NCI-H128 (cell line): ENCODE data around the gene SCN1A.
"Not testable (repeated sequence)": the region's sequence is repeated elsewhere in the genome, so short reads cannot be mapped to it uniquely, and the experiment has no call there.

Experiments used
- DNase-seq: peaks from one replicate; lab custom pipeline; 2025; ENCODE audit not compliant: unreplicated experiment; lab: John Stamatoyannopoulos, UW

Gene SCN1A

DNA sequence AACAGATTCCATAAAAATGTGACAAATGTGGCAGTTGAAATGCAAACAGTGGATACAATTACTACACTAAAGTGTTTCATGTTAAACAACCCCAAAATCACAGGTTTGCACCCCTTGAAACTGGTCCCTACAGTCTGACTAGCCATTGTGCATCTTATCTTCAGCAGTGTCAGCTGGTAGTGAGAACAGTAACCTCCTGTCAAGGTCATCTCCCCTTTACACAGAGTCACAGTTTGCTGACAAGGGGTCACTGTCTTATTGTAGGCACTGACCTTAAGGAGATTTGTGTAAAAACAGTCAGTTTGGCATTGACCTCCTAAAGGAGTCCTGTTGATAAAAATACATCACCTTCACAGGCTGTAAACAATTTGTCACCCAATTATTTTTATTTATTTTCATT lies 137.0 kb downstream of the SCN1A start:
- no peak for DNase-seq

DNA sequence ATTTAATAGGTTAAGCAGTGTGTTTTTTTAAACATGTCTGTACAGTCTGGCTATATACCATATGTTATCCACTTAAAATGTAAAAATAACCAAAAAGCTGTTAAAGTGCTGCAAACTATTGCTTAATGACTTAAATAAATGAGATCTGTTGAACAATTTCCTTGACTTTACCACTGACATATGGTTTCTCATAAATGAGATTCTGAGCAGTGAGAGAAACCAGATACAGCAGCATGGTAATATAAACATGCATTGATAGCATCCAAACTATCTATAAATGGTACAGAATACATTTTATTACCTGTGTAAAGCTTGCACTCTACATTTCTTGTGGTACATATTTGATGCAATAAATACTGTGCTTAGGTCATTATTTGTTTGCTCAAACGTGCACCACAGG lies 138.0 kb downstream of the SCN1A start:
- DNase-seq = no peak

DNA sequence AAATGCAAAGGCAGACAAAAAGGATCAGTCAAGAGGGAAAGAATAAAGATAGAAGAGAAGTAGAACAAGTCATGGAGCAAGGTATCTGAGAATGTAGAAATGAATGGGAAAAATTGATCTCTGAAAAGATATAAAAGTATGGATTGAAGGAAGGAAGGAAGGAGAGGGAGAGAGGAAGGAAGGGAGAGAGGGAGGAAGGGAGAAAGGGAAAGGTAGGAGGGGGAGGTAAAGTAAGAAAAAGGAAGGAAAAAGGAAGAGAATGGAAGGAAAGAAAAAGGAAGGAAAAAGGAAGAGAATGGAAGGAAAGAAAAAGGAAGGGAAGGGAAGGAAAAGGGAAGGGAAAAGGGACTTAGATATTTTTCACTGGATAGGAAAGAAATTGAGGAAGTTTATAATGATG lies 142.7 kb downstream of the SCN1A start:
- no peak for DNase-seq

DNA sequence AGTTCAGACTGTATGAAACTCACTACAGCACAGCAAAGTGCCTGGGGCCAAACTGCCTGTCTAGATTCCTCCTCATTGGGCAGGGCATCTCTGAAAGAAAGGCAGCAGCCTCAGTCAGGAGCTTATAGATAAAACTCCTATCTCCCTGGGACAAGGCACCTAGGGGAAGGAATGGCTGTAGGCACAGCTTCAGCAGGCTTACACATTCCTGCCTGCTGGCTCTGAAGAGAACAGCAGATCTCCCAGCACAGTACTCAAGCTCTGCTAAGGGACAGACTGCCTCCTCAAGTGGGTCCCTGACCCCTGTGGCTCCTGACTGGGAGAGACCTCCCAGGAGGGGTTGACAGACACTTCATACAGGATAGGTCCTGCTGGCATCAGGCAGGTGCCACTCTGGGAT lies 155.7 kb downstream of the SCN1A start:
- DNase-seq = not testable (repeated sequence)

DNA sequence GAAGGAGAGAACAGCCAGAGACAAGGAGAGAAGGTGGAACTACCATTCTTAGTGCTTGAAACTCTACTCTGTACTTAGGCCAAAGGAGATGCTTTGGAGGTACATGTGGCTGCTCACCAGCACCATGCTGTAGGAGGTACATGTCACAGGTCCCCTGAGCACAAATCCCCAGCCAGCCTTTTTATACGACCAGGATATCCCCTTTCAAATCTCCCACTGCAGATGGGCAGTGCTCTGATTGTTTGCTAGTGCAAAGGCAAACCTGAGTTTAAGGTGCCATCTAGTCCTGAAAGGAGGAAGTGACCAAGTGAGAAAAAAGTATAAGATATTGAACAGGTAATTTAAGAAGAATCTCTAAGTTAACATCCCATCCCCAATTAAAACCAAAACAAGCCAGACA lies 157.2 kb downstream of the SCN1A start:
- DNase-seq = no peak

DNA sequence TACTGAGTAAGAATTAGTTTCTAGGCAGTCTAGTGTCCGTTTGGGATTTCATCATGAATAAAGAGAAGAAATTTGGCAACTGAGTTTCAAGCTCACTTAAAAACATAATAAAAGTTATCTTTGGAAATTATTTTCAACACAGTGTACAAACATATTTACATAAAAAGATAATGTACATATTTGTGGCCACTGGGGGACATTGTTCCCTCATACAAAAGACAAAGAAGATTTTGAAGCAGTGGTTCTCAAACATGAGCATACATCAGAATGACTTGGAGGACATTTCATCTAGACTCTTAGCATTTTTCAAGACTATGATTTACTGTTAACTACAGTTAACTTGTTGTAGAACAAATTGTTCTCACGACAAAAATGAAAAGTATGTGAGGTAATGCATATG lies 158.6 kb downstream of the SCN1A start:
- no peak for DNase-seq

DNA sequence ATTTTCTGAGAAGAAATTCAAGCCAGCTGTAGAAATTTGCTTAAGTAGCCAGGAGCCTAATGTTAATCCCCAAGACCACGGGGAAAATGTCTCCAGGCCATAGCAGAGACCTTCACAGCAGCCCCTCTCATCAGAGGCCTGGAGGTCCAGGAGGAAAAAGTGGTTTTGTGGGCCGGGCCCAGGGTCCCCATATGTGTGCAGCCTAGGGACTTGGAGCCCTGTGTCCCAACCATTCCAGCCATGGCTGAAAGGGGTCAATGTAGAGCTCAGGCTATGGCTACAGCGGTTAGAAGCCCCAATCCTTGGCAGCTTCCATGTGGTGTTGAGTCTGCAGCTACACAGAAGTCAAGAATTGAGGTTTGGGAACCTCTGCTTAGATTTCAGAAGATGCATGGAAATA lies 160.1 kb downstream of the SCN1A start:
- DNase-seq = no peak

DNA sequence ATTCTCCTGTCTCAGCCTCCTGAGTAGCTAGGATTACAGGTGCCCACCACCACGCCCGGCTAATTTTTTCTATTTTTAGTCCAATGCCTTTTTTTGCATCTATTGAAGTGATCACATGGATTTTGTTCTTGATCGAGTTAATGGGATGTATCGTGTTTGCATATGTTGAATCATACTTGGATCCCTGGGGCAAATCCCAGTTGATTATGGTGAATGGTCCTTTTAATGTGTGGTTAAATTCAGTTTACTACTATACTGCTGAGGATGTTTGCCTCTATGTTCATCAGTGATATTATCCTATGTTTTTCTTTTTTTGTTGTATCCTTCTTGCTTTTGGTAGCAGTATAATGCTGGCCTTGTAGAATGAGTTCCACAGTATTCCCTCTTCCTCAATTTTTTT lies 166.0 kb downstream of the SCN1A start:
- DNase-seq = no peak

DNA sequence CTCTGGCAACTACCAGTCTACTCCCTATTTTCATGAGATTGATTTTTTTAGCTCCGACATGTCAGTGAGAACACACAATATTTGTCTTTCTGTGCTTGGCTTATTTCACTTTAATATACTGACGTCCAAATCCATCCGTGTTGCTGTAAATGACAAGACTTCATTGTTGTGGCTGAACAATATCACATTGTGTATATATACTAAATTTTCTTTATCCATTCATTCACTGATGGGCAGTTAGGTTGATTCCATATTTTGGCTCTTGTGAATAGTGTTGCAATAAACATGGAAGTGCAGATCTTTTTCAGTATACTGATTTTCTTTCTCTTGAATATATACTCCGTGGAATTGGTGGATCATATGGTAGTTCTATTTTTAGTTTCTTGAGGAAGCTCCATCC lies 168.4 kb downstream of the SCN1A start:
- DNase-seq = no peak

DNA sequence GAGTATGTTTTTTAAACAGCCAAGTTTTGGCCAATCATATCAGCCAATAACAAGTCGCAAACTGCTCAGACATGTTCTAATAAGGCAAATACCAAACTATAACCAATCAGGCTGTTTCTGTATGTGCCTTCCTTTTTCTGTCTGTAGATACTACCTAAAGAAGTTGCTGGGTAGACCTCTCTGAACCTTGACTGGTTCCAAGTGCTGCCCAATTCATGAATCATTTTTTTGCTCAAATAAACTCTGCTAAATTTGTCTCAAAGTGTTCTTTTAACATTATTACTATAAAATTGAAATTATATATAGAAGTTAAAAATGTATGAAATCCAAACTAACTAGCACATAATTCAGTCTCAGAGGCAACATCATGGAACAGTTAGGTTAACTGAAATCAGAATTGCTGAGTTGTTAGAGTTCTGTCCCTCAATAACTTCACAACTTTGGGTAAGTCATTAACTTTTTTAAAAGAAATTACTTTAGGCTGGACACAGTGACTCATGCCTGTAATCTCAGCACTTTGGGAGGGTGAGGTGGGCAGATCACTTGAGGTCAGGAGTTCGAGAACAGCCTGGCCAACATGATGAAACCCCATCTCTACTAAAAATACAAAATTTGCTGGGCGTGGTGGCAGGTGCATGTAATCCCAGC lies 169.4 kb downstream of the SCN1A start:
- no peak for DNase-seq

DNA sequence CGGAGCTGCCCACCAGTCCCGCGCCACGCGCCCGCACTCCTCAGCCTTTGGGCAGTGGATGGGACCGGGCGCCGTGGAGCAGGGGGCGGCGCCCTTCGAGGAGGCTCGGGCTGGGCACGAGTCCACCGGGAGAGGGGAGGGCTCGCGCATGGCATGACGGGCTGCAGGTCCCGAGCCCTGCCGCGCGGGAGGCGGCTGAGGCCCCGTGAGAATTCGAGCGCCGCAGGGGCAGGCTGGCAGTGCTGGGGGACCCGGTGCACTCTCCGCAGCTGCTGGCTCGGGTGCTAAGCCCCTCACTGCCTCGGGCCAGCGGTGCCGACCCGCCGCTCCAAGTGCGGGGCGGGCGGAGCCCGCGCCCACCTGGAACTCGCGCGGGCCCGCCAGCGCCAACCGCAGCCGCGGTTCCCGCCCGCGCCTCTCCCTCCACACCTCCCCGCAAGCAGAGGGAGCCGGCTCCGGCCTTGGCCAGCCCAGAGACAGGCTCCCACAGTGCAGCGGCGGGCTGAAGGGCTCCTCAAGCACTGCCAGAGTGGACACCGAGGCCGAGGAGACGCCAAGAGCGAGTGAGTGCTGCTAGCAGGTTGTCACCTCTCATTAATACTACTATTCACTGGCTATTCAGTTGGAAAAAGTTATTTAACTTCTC lies 170.7 kb downstream of the SCN1A start:
- DNase-seq = no peak

DNA sequence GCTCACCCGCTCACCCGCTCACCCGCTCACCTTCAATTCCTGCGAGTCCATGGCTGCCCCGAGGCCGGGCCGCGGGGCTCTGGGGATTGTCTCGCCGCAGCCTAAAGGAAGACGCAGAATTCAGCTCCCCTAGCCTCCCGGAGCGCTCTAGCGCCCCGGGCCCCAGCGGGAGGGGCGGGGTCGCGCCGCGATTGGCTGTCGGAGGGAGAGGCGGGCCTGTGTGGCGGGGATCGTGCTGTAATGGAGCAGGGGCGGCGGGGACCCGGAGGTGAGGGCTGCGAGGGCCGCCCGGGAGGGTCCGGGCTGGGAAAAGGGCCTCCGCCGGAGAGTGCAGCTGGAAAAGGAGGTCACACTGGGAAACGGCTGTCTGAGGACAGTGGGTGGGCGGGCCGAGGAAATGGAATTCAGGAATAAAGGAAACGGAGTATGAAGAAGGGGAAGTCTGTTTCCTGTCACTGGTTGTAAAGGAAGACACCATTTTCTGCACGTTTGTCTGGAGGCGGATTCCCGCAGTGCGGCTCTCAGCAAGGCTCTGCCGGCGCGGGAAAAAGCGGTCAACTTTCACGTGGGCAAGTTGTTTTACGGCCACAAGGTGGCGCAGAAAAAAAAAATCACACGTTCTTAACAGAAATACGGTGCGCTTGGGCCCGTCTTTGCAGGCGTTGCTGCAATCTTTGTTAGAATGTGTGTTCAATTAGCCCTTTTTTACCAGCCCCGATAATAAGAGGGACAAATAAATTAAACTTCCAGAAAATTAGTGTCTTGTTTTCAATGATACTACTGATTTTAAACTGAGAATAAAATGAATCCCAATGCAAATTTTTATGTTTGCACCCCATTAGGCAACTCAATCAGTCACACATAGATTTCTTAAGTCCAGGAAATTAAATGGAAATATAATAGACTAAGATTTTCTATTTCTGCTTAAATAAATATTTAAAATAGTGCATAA lies 173.9 kb downstream of the SCN1A start, which contains the start of gene TTC21B:
Gene TTC21B, minus strand, starts transcription at position 122 of the 952 bp plus-strand sequence. Its CDS starts 71 bp downstream, at position 51.
- DNase-seq = peak; percentile 74

DNA sequence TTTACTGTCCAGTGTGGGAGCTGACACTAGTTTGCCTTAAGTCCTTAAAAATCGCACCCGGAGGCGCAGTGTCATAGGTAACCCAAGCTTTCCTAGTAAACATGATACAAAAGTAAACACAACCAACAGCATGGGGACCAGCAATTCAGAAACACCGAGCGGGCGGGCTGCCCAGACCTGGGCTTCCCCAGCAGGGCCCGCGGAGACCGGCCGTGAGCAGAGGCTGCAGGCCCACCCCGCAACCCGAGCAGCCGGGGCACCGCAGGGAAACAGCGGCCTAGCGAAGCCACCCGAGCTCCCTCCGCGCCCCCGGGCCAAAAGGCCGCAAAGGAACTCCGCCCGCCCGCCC lies 174.5 kb downstream of the SCN1A start:
- DNase-seq = peak; percentile 55

DNA sequence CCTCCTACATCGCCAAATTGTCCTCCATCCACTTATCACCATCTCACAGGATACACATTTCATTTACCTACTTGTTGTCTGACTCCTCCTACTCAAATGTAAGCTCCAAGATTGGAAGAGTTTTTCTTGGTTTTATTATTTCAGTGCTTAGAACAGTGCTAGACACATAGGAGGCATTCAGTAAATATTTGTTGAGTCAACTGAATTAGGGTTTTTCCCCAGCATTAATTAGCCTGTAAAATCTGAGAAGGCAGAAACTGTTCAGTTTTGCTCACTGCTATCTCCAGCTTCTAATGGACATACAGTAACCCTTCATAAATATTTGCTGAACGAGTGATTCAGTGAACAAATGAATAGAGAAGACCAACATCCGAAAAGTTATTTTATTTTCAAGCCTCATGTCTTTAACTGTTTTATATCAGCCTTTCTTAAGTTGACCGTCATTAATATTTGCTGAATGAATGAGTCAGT lies 175.0 kb downstream of the SCN1A start:
- DNase-seq = no peak

DNA sequence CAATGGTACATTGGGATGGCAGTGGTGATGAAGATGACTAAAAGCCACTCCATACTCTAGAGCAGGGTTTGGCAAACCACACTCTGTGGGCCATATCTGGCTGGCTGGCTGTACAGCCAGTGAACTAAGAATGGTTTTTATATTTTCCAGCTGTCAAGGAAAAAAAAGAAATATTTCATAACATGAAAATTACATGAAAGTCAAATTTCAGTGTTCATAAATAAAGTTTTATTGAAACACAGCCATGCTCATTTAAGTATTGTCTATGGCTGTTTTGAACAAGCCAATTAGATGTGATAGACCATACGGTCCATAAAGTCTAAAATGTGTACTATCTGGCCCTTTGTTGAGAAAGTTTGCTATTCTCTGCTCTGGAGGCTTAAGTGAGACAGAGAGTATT lies 175.7 kb downstream of the SCN1A start:
- DNase-seq = no peak

DNA sequence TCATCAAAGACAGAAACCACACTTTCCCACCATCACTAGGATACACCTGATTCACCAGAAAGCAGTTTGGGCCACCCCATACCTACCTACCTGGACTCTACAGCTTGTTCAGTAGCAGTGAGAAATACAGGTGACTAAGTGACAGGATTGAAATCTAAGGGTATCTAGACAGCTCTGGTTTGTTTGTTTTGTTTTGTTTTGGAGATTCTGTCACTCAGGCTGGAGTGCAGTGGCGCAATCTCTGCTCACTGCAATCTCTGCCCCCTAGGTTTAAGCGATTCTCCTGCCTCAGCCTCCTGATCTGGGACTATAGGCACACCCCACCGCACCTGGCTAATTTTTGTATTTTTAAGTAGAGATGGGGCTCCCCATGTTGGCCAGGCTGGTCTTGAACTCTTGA lies 177.4 kb downstream of the SCN1A start:
- no peak for DNase-seq

DNA sequence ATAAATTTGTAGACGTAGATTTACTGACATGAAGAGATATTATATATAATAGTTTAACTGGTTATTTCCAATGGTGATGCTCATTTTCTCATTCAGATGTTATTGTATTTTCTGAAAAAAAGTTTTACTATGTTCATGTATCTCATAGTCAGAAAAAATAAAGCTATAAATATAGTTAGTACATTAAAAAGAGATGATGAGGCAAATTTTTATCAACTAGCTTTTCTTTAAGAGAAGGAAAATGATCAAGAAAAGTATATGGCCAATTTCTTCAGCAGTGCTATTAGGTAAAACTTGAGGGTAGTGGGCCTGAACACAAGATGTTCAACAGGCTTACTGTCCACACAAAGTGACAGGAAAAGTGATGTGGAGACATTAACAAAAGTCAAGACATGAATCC lies 186.0 kb downstream of the SCN1A start:
- no peak for DNase-seq

DNA sequence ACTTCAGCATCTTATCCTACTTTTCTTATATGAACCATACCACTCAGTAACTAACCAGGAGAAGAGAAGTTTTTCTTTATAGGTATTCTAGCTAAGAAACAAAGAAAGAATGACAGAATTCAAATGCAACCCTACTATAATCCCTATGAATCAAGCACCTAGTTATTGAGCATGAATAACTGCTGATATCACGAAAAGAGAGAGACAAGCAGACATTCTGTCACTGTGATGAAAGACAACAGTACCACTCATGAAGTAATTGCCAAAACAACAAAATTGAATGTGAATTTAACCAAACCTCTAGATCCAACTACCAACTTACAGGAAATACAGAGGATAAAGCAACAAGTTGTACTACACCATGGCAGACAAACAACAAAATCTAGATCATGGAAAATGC lies 189.6 kb downstream of the SCN1A start:
- no peak for DNase-seq
